ENCODE measurements around the gene COL20A1. TPM values are rescaled to one million over a fixed set of nuclear protein-coding genes. Genes with fewer than 3 reads are reported as not detected.
A peak's percentile ranks its signal among the peaks of the same experiment; 100 is the strongest.

The COL20A1 gene
- total RNA-seq, 8 experiments from 2014 or later = 0.13 to 1.6 (median 0.55) TPM

- 40% methylated on average over 1 of the region's 8 CpGs; no CpG with 5 or more reads in 9 of the 10 experiments for WGBS, 10 experiments
- peaks cover 72 to 78% of the 10 kb centered on the region in 2 donors for H3K4me1 ChIP-seq (replicated peaks in 1 of 2)
- H3K27ac ChIP-seq = peak overlapping the region; percentile 64 to 84
- in situ Hi-C loops (cut with MboI; ENCODE audit: low pct_unique_long_range_greater_than_20kb in 2 of 9, low sequenced_read_pairs in 9 of 9, unreplicated experiment in 9 of 9) = no loop called here
- H3K4me3 ChIP-seq = no peak overlapping the region
- ATAC-seq (replicated peaks in 6 of 8) = no peak
Observed at GRCh38 chr20:63368151-63368550, 75.2 kb downstream of the COL20A1 start.

- Histone ChIP-seq H3K27ac (peak overlapping the region in 1 of 2 donors; percentile 84), H3K4me1 (replicated peaks in 1 of 2) (peaks cover 63 to 71% of the 10 kb centered on the region in 2 donors), H3K4me3 (no peak overlapping the region)
- WGBS, 10 experiments = 80 to 100% (median 87%) methylated on average over 1 to 3 of the region's 10 CpGs; no CpG with 5 or more reads in 7 of the 10 experiments
- in situ Hi-C loops (cut with MboI; ENCODE audit: low pct_unique_long_range_greater_than_20kb in 2 of 9, low sequenced_read_pairs in 9 of 9, unreplicated experiment in 9 of 9) = no loop called here
- no peak for ATAC-seq (replicated peaks in 6 of 8)
Observed at GRCh38 chr20:63369024-63369530, 76.1 kb downstream of the COL20A1 start.

GRCh38 chr20:63369724-63370617, 77.0 kb downstream of the COL20A1 start:
- in situ Hi-C loops (cut with MboI; ENCODE audit: low pct_unique_long_range_greater_than_20kb in 2 of 9, low sequenced_read_pairs in 9 of 9, unreplicated experiment in 9 of 9) = no loop called here
- 10 to 72% methylated on average over 5 to 7 of the region's 24 CpGs; no CpG with 5 or more reads in 8 of the 10 experiments for WGBS, 10 experiments
- peak in 1 of 8 experiments; percentile 5 for ATAC-seq (replicated peaks in 6 of 8)

GRCh38 chr20:63370618-63371187, 77.7 kb downstream of the COL20A1 start:
- Histone ChIP-seq H3K4me3 (no peak overlapping the region), H3K27ac (peak overlapping the region; percentile 62 to 74), H3K4me1 (replicated peaks in 1 of 2) (peaks cover 58 to 69% of the 10 kb centered on the region in 2 donors)
- in situ Hi-C loops (cut with MboI; ENCODE audit: low pct_unique_long_range_greater_than_20kb in 2 of 9, low sequenced_read_pairs in 9 of 9, unreplicated experiment in 9 of 9) = no loop called here
- WGBS, 10 experiments = 0 to 45% (median 0%) methylated on average over 1 to 4 of the region's 21 CpGs; no CpG with 5 or more reads in 6 of the 10 experiments
- ATAC-seq (replicated peaks in 6 of 8) = peak in 5 of 8 experiments; percentile 9 to 42 (median 17)

More at GRCh38 chr20:63369724-63370617, 77.0 kb downstream of the COL20A1 start:
- peaks cover 61 to 71% of the 10 kb centered on the region in 2 donors for H3K4me1 ChIP-seq (replicated peaks in 1 of 2)
- peak overlapping the region; percentile 62 to 74 for H3K27ac ChIP-seq
- H3K4me3 ChIP-seq = no peak overlapping the region

GRCh38 chr20:63371291-63371865, 78.4 kb downstream of the COL20A1 start:
- ATAC-seq (replicated peaks in 6 of 8) = peak in 5 of 8 experiments; percentile 9 to 42 (median 10)
- 3 to 100% (median 80%) methylated on average over 1 to 13 of the region's 28 CpGs; no CpG with 5 or more reads in 7 of the 10 experiments for WGBS, 10 experiments
- Histone ChIP-seq H3K27ac (peak overlapping the region; percentile 62 to 74), H3K4me1 (replicated peaks in 1 of 2) (peaks cover 59 to 71% of the 10 kb centered on the region in 2 donors), H3K4me3 (no peak overlapping the region)
- in situ Hi-C loops (cut with MboI; ENCODE audit: low pct_unique_long_range_greater_than_20kb in 2 of 9, low sequenced_read_pairs in 9 of 9, unreplicated experiment in 9 of 9) = no loop called here

GRCh38 chr20:63372971-63373885, 80.2 kb downstream of the COL20A1 start:
- H3K4me3 ChIP-seq = no peak overlapping the region
- H3K27ac ChIP-seq = no peak overlapping the region
- no peak for ATAC-seq (replicated peaks in 6 of 8)
- H3K4me1 ChIP-seq (replicated peaks in 1 of 2) = peaks cover 58 to 70% of the 10 kb centered on the region in 2 donors
- in situ Hi-C loops (cut with MboI; ENCODE audit: low pct_unique_long_range_greater_than_20kb in 2 of 9, low sequenced_read_pairs in 9 of 9, unreplicated experiment in 9 of 9) = no loop called here
- WGBS, 10 experiments = 10 to 93% (median 73%) methylated on average over 1 to 7 of the region's 34 CpGs; no CpG with 5 or more reads in 3 of the 10 experiments

GRCh38 chr20:63373996-63374395, 81.0 kb downstream of the COL20A1 start:
- in situ Hi-C loops (cut with MboI; ENCODE audit: low pct_unique_long_range_greater_than_20kb in 2 of 9, low sequenced_read_pairs in 9 of 9, unreplicated experiment in 9 of 9) = no loop called here
- 20 to 92% (median 58%) methylated on average over 3 to 14 of the region's 19 CpGs; no CpG with 5 or more reads in 6 of the 10 experiments for WGBS, 10 experiments
- H3K4me1 ChIP-seq (replicated peaks in 1 of 2) = peaks cover 58 to 71% of the 10 kb centered on the region in 2 donors
- H3K4me3 ChIP-seq = no peak overlapping the region
- H3K27ac ChIP-seq = no peak overlapping the region
- no peak for ATAC-seq (replicated peaks in 6 of 8)

- ATAC-seq (replicated peaks in 6 of 8) = no peak
- in situ Hi-C loops (cut with MboI; ENCODE audit: low pct_unique_long_range_greater_than_20kb in 2 of 9, low sequenced_read_pairs in 9 of 9, unreplicated experiment in 9 of 9) = no loop called here
- Histone ChIP-seq H3K4me3 (no peak overlapping the region), H3K4me1 (replicated peaks in 1 of 2) (peaks cover 61 to 76% of the 10 kb centered on the region in 2 donors), H3K27ac (no peak overlapping the region)
- 0 to 85% (median 53%) methylated on average over 1 to 8 of the region's 12 CpGs; no CpG with 5 or more reads in 3 of the 10 experiments for WGBS, 10 experiments
Observed at GRCh38 chr20:63374504-63374903, 81.5 kb downstream of the COL20A1 start.

GRCh38 chr20:63375438-63375837, 82.5 kb downstream of the COL20A1 start:
- Histone ChIP-seq H3K27ac (no peak overlapping the region), H3K4me3 (no peak overlapping the region), H3K4me1 (replicated peaks in 1 of 2) (peaks cover 63 to 75% of the 10 kb centered on the region in 2 donors)
- no peak for ATAC-seq (replicated peaks in 6 of 8)
- in situ Hi-C loops (cut with MboI; ENCODE audit: low pct_unique_long_range_greater_than_20kb in 2 of 9, low sequenced_read_pairs in 9 of 9, unreplicated experiment in 9 of 9) = loop anchor here in 1 of 9 experiments (25.0 kb wide), 1 partner anchor 88 kb away; the partner anchor contains the start of gene COL20A1
- 83% methylated on average over 1 of the region's 3 CpGs; no CpG with 5 or more reads in 9 of the 10 experiments for WGBS, 10 experiments

- in situ Hi-C loops (cut with MboI; ENCODE audit: low pct_unique_long_range_greater_than_20kb in 2 of 9, low sequenced_read_pairs in 9 of 9, unreplicated experiment in 9 of 9) = loop anchor here in 1 of 9 experiments (25.0 kb wide), 1 partner anchor 89 kb away; the partner anchor contains the start of gene COL20A1
- 0 to 90% (median 36%) methylated on average over 1 to 7 of the region's 31 CpGs; no CpG with 5 or more reads in 2 of the 10 experiments for WGBS, 10 experiments
- H3K4me3 ChIP-seq = peak overlapping the region in 1 of 5 donors; percentile 1
- peak in 4 of 8 experiments; percentile 0 to 1 (median 0) for ATAC-seq (replicated peaks in 6 of 8)
- peaks cover 56 to 72% of the 10 kb centered on the region in 2 donors for H3K4me1 ChIP-seq (replicated peaks in 1 of 2)
- H3K27ac ChIP-seq = peak overlapping the region; percentile 81 to 96
Observed at GRCh38 chr20:63376283-63377250, 83.6 kb downstream of the COL20A1 start.
